Ectodermal cell (in vitro differentiated cells): ENCODE results near the gene ACP7.
"Not testable (repeated sequence)": the region's sequence is repeated elsewhere in the genome, so short reads cannot be mapped to it uniquely, and the experiment has no call there.

Experiments used
- H3K27ac ChIP-seq: 2 replicates; pipeline ENCODE4 v1.7.0; 2013; ENCODE audit warnings: mild to moderate bottlenecking, low read depth, low read length; ENCODE audit not compliant: insufficient read depth, poor library complexity, severe bottlenecking
- H3K27me3 ChIP-seq: 2 replicates; pipeline ENCODE4 v1.7.0; 2013; ENCODE audit warnings: mild to moderate bottlenecking, low read length; ENCODE audit not compliant: insufficient read depth, control insufficient read depth, poor library complexity, severe bottlenecking
- H3K36me3 ChIP-seq: one replicate; pipeline ENCODE4 v1.7.0; 2013; ENCODE audit warnings: low read length; ENCODE audit not compliant: control insufficient read depth, insufficient read depth
- H3K4me1 ChIP-seq: one replicate; pipeline ENCODE4 v1.7.0; 2013; ENCODE audit warnings: low read length; ENCODE audit not compliant: control insufficient read depth, insufficient read depth
- H3K4me3 ChIP-seq: 2 replicates; pipeline ENCODE4 v1.7.0; 2013; ENCODE audit warnings: low read depth, low read length, control low read depth; ENCODE audit not compliant: insufficient read depth
- H3K9me3 ChIP-seq: 2 replicates; pipeline ENCODE4 v1.7.0; 2013; ENCODE audit warnings: mild to moderate bottlenecking, low read length, moderate library complexity; ENCODE audit not compliant: control insufficient read depth
- WGBS, 2 experiments: methylation state at CpG; one replicate each; pipeline ENCODE4 v1.1.7; 2013; ENCODE audit warnings: missing lambda C conversion rate in 2 of 2; 5-methylcytosine and 5-hydroxymethylcytosine counted together

Gene ACP7

GRCh38 chr19:39117023-39117422 is 32.9 kb downstream of the ACP7 start:
- not testable (repeated sequence) for H3K4me1 ChIP-seq, H3K27me3 ChIP-seq, H3K4me3 ChIP-seq, H3K36me3 ChIP-seq, H3K27ac ChIP-seq, H3K9me3 ChIP-seq
- 84 to 85% methylated on average over 8 of the region's 8 CpGs for WGBS, 2 experiments

DNA sequence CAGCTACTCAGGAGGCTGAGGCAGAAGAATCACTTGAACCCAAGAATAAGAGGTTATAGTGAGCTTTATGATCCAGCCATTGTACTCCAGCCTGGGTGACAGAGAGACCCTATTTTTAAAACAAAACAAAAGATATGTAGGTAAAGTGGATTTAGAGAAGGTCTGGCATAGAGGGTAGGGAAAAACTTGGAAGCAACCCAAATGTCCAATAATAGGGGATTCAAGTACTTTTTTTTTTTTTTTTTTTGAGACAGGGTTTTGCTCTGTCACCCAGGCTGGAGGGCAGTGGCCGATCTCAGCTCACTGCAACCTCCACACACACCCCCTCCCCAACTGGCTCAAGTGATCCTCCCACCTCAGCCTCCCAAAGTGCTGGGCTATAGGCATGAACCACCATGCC is 35.7 kb downstream of the ACP7 start:
- Histone ChIP-seq H3K27me3 (no peaks in the 10 kb centered on the region), H3K4me3 (no peak overlapping the region), H3K36me3 (no peaks in the 10 kb centered on the region), H3K4me1 (no peaks in the 10 kb centered on the region), H3K27ac (no peak overlapping the region), H3K9me3 (no peaks in the 10 kb centered on the region)
- 74 to 89% methylated on average over 1 of the region's 1 CpG for WGBS, 2 experiments

- 92 to 93% methylated on average over 18 of the region's 18 CpGs for WGBS, 2 experiments
- H3K27me3 ChIP-seq = no peaks in the 10 kb centered on the region
- H3K9me3 ChIP-seq = no peaks in the 10 kb centered on the region
- no peak overlapping the region for H3K27ac ChIP-seq
- H3K4me1 ChIP-seq = peaks cover 10% of the 10 kb centered on the region
- H3K36me3 ChIP-seq = no peaks in the 10 kb centered on the region
- H3K4me3 ChIP-seq = no peak overlapping the region
Observed at GRCh38 chr19:39122934-39123731, 39.0 kb downstream of the ACP7 start.

GRCh38 chr19:39124136-39124764 is 40.1 kb downstream of the ACP7 start:
- Histone ChIP-seq H3K27ac (no peak overlapping the region), H3K9me3 (no peaks in the 10 kb centered on the region), H3K36me3 (no peaks in the 10 kb centered on the region), H3K27me3 (no peaks in the 10 kb centered on the region), H3K4me1 (peaks cover 10% of the 10 kb centered on the region), H3K4me3 (no peak overlapping the region)
- WGBS, 2 experiments = 69 to 74% methylated on average over 7 of the region's 7 CpGs

- Histone ChIP-seq H3K27me3 (no peaks in the 10 kb centered on the region), H3K4me1 (peaks cover 10% of the 10 kb centered on the region), H3K36me3 (no peaks in the 10 kb centered on the region), H3K9me3 (no peaks in the 10 kb centered on the region), H3K4me3 (peak overlapping the region; percentile 89), H3K27ac (no peak overlapping the region)
- 46 to 49% methylated on average over 7 of the region's 7 CpGs for WGBS, 2 experiments
Observed at GRCh38 chr19:39125199-39125553, 41.0 kb downstream of the ACP7 start.

DNA sequence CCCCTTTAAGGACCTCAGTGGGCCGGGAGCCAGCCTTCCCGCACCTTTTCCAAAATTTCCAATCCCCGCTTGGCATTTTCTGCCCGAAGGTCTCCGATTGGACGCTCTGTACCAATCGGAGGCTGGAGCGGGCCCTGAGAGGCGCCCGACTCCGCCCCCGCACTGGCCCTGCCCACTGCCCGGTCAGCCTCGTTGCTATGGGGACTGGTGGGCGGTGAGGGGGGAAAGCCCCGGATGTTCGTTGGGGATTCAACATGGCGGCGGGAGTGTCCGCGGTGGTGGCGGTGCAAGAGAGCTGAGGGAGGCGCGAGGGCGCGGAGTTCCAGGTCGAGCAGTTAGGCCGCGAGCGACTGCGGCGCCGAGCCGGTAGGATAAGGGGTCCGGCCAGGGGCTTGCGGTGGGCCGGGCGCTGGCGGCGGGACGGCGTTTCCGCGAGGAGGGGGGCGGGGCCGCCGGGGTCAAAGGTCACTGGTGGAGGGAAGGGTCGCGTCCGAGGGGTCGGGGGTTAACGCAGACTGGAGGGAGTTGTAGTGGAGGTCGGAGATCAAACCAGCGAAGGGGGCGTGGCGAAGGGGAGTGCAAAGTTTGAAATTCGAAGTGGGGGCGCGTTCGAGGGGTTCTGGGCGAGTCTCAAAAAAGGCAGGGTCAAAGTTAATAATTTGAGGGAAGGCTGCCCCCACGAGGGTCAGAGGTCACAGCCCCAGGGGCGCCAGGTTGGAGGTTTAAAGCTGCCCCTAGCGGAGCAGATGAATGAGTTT is 41.6 kb downstream of the ACP7 start, which contains the start of gene PAK4:
PAK4 (plus strand) TSS at position 233 of the 758 bp plus-strand sequence. CDS start 43,768 bp downstream, outside the sequence.
- peak within 1 kb of the TSS; percentile 92 for H3K27ac ChIP-seq
- WGBS, 2 experiments = 1% methylated on average over 64 of the region's 64 CpGs

GRCh38 chr19:39126312-39127187 is 42.4 kb downstream of the ACP7 start:
- H3K4me1 ChIP-seq = peaks cover 18% of the 10 kb centered on the region
- H3K27me3 ChIP-seq = no peaks in the 10 kb centered on the region
- H3K9me3 ChIP-seq = no peaks in the 10 kb centered on the region
- no peaks in the 10 kb centered on the region for H3K36me3 ChIP-seq
- H3K4me3 ChIP-seq = peak overlapping the region; percentile 89
- WGBS, 2 experiments = 30% methylated on average over 22 to 26 of the region's 27 CpGs
- H3K27ac ChIP-seq = no peak overlapping the region

More for the DNA sequence above, 41.6 kb downstream of the ACP7 start, which contains the start of gene PAK4:
- Histone ChIP-seq H3K36me3 (no peaks in the 10 kb centered on the region), H3K4me3 (peak within 1 kb of the TSS; percentile 89), H3K27me3 (no peaks in the 10 kb centered on the region), H3K4me1 (peaks cover 10% of the 10 kb centered on the region), H3K9me3 (no peaks in the 10 kb centered on the region)

GRCh38 chr19:39127812-39128515 is 43.8 kb downstream of the ACP7 start:
- Histone ChIP-seq H3K27me3 (no peaks in the 10 kb centered on the region), H3K4me1 (peaks cover 30% of the 10 kb centered on the region), H3K9me3 (no peaks in the 10 kb centered on the region), H3K36me3 (no peaks in the 10 kb centered on the region), H3K4me3 (no peak overlapping the region), H3K27ac (no peak overlapping the region)
- WGBS, 2 experiments = 74 to 79% methylated on average over 9 of the region's 9 CpGs

- WGBS, 2 experiments = 86% methylated on average over 6 of the region's 6 CpGs
- no peak overlapping the region for H3K27ac ChIP-seq
- H3K9me3 ChIP-seq = no peaks in the 10 kb centered on the region
Observed at GRCh38 chr19:39128516-39129079, 44.4 kb downstream of the ACP7 start.

More at GRCh38 chr19:39128516-39129079, 44.4 kb downstream of the ACP7 start:
- Histone ChIP-seq H3K4me3 (no peak overlapping the region), H3K36me3 (no peaks in the 10 kb centered on the region), H3K27me3 (no peaks in the 10 kb centered on the region), H3K4me1 (peaks cover 33% of the 10 kb centered on the region)
